A673 (cell line): ENCODE measurements around the gene AMPH. TPM values are rescaled to one million over a fixed set of nuclear protein-coding genes. Genes with fewer than 3 reads are reported as not detected.

ENCODE experiments used
- BruUV-seq: library from RNA; stranded (reverse); fragments of 400-500 nt; replicated peaks from 2 replicates; lab custom pipeline; 2021; lab: Mats Ljungman, UMichigan
- CTCF ChIA-PET: fragments of 300-600 bp; sonication (Branson Sonifier 250); formaldehyde crosslinking; loops from one replicate; lab custom pipeline; 2022; ENCODE audit warnings: antibody characterized with exemption; lab: Charles Lee
- POLR2A ChIA-PET: fragments of 300-600 bp; sonication (Branson Sonifier 250); formaldehyde crosslinking; loops from one replicate; lab custom pipeline; 2022; ENCODE audit warnings: antibody characterized with exemption; ENCODE audit not compliant: low non-redundant PET; lab: Charles Lee
- DNase-seq: peaks from one replicate; pipeline ENCODE4 v3.0.0-alpha.2; 2015; ENCODE audit warnings: low spot score
- H3K27ac ChIP-seq: fragments of 200-600 bp; sonication (generic); 2 replicates; pipeline ENCODE4 v1.5.1; 2016; ENCODE audit warnings: mixed run types, low read depth, mild to moderate bottlenecking, mixed read lengths, antibody characterized with exemption, low read length; ENCODE audit not compliant: poor library complexity, severe bottlenecking
- H3K27me3 ChIP-seq: fragments of 200-600 bp; sonication (generic); replicated peaks from 2 replicates; pipeline ENCODE4 v1.6.1; 2017; ENCODE audit warnings: mixed run types, low read depth, mild to moderate bottlenecking, mixed read lengths, antibody characterized with exemption, low read length; ENCODE audit not compliant: insufficient read depth, poor library complexity
- H3K36me3 ChIP-seq: fragments of 200-600 bp; sonication (generic); 2 replicates; pipeline ENCODE4 v1.6.1; 2016; ENCODE audit warnings: mixed run types, mild to moderate bottlenecking, mixed read lengths, antibody characterized with exemption, low read length; ENCODE audit not compliant: insufficient read depth, poor library complexity, severe bottlenecking
- H3K4me1 ChIP-seq: fragments of 200-600 bp; sonication (generic); 2 replicates; pipeline ENCODE4 v1.6.1; 2017; ENCODE audit warnings: mixed run types, mild to moderate bottlenecking, mixed read lengths, antibody characterized with exemption, low read length; ENCODE audit not compliant: insufficient read depth, poor library complexity, severe bottlenecking
- H3K4me3 ChIP-seq: fragments of 200-600 bp; sonication (generic); 2 replicates; pipeline ENCODE4 v1.5.1; 2016; ENCODE audit warnings: low read depth, mixed run types, mild to moderate bottlenecking, mixed read lengths, low read length; ENCODE audit not compliant: poor library complexity, severe bottlenecking
- H3K9me3 ChIP-seq: fragments of 200-600 bp; sonication (generic); 2 replicates; pipeline ENCODE4 v1.6.1; 2016; ENCODE audit warnings: mixed run types, low read depth, mild to moderate bottlenecking, mixed read lengths, antibody characterized with exemption, low read length; ENCODE audit not compliant: poor library complexity, severe bottlenecking
- CTCF ChIP-seq: fragments of 300-800, 200-600 bp; sonication (generic); conservative IDR thresholded peaks from 2 replicates; pipeline ENCODE4 v1.5.1; 2017; ENCODE audit warnings: low read depth, mild to moderate bottlenecking, antibody characterized with exemption, low read length, moderate library complexity, mixed read lengths
- EZH2 ChIP-seq: fragments of 200-600 bp; sonication (generic); IDR thresholded peaks from 2 replicates; pipeline ENCODE4 v1.6.1; 2017; ENCODE audit warnings: borderline replicate concordance, low read depth, mild to moderate bottlenecking, mixed read lengths, antibody characterized with exemption, low read length; ENCODE audit not compliant: poor library complexity, severe bottlenecking
- intact Hi-C: fragments of 100-400 bp; cut with micrococcal nuclease; formaldehyde crosslinking; loops from one replicate; pipeline ENCODE4 v1.10.0; 2022; ENCODE audit not compliant: unreplicated experiment
- total RNA-seq: library from RNA; stranded (reverse); gene quantifications from 2 replicates; pipeline ENCODE4 v1.2.3, GENCODE V29; 2021

The AMPH gene
- total RNA-seq, 1 experiment from 2014 or later = 2.1 TPM

GRCh38 chr7:38411404-38411803, 219.8 kb downstream of the AMPH start:
- Histone ChIP-seq H3K27me3 (peaks cover 9% of the 10 kb centered on the region), H3K27ac (no peak overlapping the region), H3K4me3 (no peak overlapping the region), H3K9me3 (no peaks in the 10 kb centered on the region), H3K4me1 (no peaks in the 10 kb centered on the region), H3K36me3 (no peaks in the 10 kb centered on the region)
- BruUV-seq = no TSS peak
- peak; percentile 54 for TF ChIP-seq CTCF
- no peak for TF ChIP-seq EZH2
- ChIA-PET POLR2A (no interaction called here), CTCF (no interaction called here)
- intact Hi-C loops = no loop called here
- peak; percentile 51 for DNase-seq

- H3K4me1 ChIP-seq = no peaks in the 10 kb centered on the region
- H3K27ac ChIP-seq = no peak overlapping the region
- H3K27me3 ChIP-seq = peaks cover 5% of the 10 kb centered on the region
- intact Hi-C loops = no loop called here
- no peaks in the 10 kb centered on the region for H3K9me3 ChIP-seq
- no peak for TF ChIP-seq EZH2
- TF ChIP-seq CTCF = no peak
- H3K4me3 ChIP-seq = no peak overlapping the region
- DNase-seq = no peak
- ChIA-PET POLR2A (no interaction called here), CTCF (interaction anchor here (0.6 kb wide), 1 partner anchor 18 kb away, joined by 15 read pairs; no protein-coding TSS in a partner anchor)
- no peaks in the 10 kb centered on the region for H3K36me3 ChIP-seq
- BruUV-seq = no TSS peak
These were observed 221.1 kb downstream of the AMPH start for GRCh38 chr7:38410056-38410455.

- DNase-seq = no peak
- CTCF ChIA-PET = interaction anchor here (0.6 kb wide), 1 partner anchor 17 kb away, joined by 15 read pairs; no protein-coding TSS in a partner anchor
- Histone ChIP-seq H3K36me3 (no peaks in the 10 kb centered on the region), H3K27me3 (peaks cover 5% of the 10 kb centered on the region), H3K4me1 (no peaks in the 10 kb centered on the region), H3K4me3 (no peak overlapping the region), H3K9me3 (no peaks in the 10 kb centered on the region), H3K27ac (no peak overlapping the region)
- intact Hi-C loops = no loop called here
- POLR2A ChIA-PET = no interaction called here
- no peak for TF ChIP-seq EZH2
- no peak for TF ChIP-seq CTCF
- no TSS peak for BruUV-seq
These were observed 221.6 kb downstream of the AMPH start for GRCh38 chr7:38409531-38409930.
